Glutamatergic neuron (in vitro differentiated cells): ENCODE data around the gene RIIAD1. TPM values are rescaled to one million over a fixed set of nuclear protein-coding genes. Genes with fewer than 3 reads are reported as not detected.

ENCODE experiments used
- DNase-seq: peaks from one replicate; pipeline ENCODE4 v3.0.0; 2022
- H3K27ac Mint-ChIP-seq: one replicate; pipeline ENCODE4 v1.8.0; 2020; ENCODE audit warnings: mild to moderate bottlenecking, mixed read lengths, inconsistent platforms; ENCODE audit not compliant: unreplicated experiment
- H3K27me3 Mint-ChIP-seq: one replicate; pipeline ENCODE4 v1.8.0; 2020; ENCODE audit warnings: mild to moderate bottlenecking, moderate library complexity, mixed read lengths, inconsistent platforms; ENCODE audit not compliant: unreplicated experiment
- H3K36me3 Mint-ChIP-seq: one replicate; pipeline ENCODE4 v1.8.0; 2020; ENCODE audit warnings: mild to moderate bottlenecking, mixed read lengths, inconsistent platforms; ENCODE audit not compliant: unreplicated experiment
- H3K4me1 Mint-ChIP-seq: one replicate; pipeline ENCODE4 v1.8.0; 2020; ENCODE audit warnings: mild to moderate bottlenecking, low read depth, mixed read lengths, inconsistent platforms; ENCODE audit not compliant: unreplicated experiment
- H3K4me3 Mint-ChIP-seq: one replicate; pipeline ENCODE4 v1.8.0; 2020; ENCODE audit warnings: mild to moderate bottlenecking, mixed read lengths, inconsistent platforms; ENCODE audit not compliant: unreplicated experiment
- H3K9me3 Mint-ChIP-seq: one replicate; pipeline ENCODE4 v1.8.0; 2020; ENCODE audit warnings: mild to moderate bottlenecking, moderate library complexity, mixed read lengths, inconsistent platforms; ENCODE audit not compliant: unreplicated experiment
- CTCF ChIP-seq: fragments of 200-600 bp; sonication (generic); IDR thresholded peaks from one replicate; pipeline ENCODE4 v1.5.0; 2021; ENCODE audit not compliant: partially characterized antibody, unreplicated experiment
- total RNA-seq: library from RNA; stranded (reverse); fragmentation: NEBNext Ultra II Directional; extraction: Animal tissue kit (Norgen Biotek cat#: 25700); gene quantifications from one replicate; pipeline ENCODE4 v1.2.1, GENCODE V29; 2021; ENCODE audit not compliant: unreplicated experiment

Gene RIIAD1
- total RNA-seq, 1 donor from 2014 or later: 3.8 TPM

- H3K36me3 Mint-ChIP-seq: peaks cover 16% of the 10 kb centered on the region
- TF ChIP-seq CTCF: no peak
- no peaks in the 10 kb centered on the region for H3K4me1 Mint-ChIP-seq
- no peak overlapping the region for H3K4me3 Mint-ChIP-seq
- peaks cover 5% of the 10 kb centered on the region for H3K27me3 Mint-ChIP-seq
- H3K9me3 Mint-ChIP-seq: peaks cover 5% of the 10 kb centered on the region
- H3K27ac Mint-ChIP-seq: no peak overlapping the region
- no peak for DNase-seq
These were observed 20.2 kb downstream of the RIIAD1 start for GRCh38 chr1:151741516-151741915.

GRCh38 chr1:151756291-151756690 lies 35.0 kb downstream of the RIIAD1 start:
- H3K9me3 Mint-ChIP-seq: no peaks in the 10 kb centered on the region
- no peak overlapping the region for H3K27ac Mint-ChIP-seq
- no peaks in the 10 kb centered on the region for H3K4me1 Mint-ChIP-seq
- H3K36me3 Mint-ChIP-seq: peaks cover 4% of the 10 kb centered on the region
- no peaks in the 10 kb centered on the region for H3K27me3 Mint-ChIP-seq
- H3K4me3 Mint-ChIP-seq: no peak overlapping the region
- DNase-seq: no peak
- no peak for TF ChIP-seq CTCF

- TF ChIP-seq CTCF: no peak
- Mint-ChIP-seq H3K9me3 (peaks cover 3% of the 10 kb centered on the region), H3K27ac (no peak overlapping the region), H3K4me1 (peaks cover 6% of the 10 kb centered on the region), H3K36me3 (peaks cover 4% of the 10 kb centered on the region), H3K27me3 (peaks cover 2% of the 10 kb centered on the region), H3K4me3 (no peak overlapping the region)
- DNase-seq: no peak
These were observed 37.9 kb downstream of the RIIAD1 start for GRCh38 chr1:151759241-151759640.

- Mint-ChIP-seq H3K4me3 (no peak overlapping the region), H3K27ac (no peak overlapping the region), H3K27me3 (peaks cover 2% of the 10 kb centered on the region), H3K9me3 (peaks cover 4% of the 10 kb centered on the region), H3K4me1 (peaks cover 8% of the 10 kb centered on the region), H3K36me3 (peaks cover 4% of the 10 kb centered on the region)
- no peak for DNase-seq
- no peak for TF ChIP-seq CTCF
These were observed 39.5 kb downstream of the RIIAD1 start for GRCh38 chr1:151760597-151761385.
